PC-9 (cell line): ENCODE data around the gene PSPN.

ENCODE experiments used
- EZH2 ChIP-seq: fragments of 200-600 bp; sonication (generic); IDR thresholded peaks from 2 replicates; pipeline ENCODE4 v1.8.0; 2017; ENCODE audit warnings: antibody characterized with exemption, low read depth
- TF ChIP-seq, protein P1 (sequence below): fragments of 200-600 bp; sonication (generic); conservative IDR thresholded peaks from 2 replicates; pipeline ENCODE4 v1.6.1; 2017; ENCODE audit warnings: mixed run types, antibody characterized with exemption, mild to moderate bottlenecking, moderate library complexity

DNA sequence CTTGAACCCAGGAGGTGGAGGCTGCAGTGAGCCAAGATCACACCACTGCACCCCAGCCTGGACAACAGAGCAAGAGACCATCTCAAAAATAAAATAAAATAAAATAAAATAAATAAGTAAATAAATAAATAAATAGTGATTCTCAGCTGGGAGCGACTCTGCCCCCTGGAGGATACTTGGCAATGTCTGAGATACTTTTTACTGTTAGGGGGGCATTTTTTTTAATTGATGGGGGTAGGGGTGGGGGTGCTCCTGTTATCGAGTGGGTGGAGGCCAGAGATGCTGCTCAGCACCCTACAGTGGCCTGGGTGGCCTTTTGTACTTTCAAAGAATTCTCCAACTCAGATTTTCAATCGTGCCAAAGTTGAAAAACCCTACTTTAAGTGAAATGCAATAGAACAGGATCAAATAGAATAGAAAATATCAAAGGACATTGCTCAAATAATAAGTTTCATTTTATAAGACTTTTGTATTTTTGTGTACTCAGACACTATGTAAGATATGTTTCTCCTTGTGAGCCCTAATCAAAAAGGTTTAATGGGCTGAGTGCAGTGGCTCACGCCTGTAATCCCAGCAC is 21.5 kb downstream of the PSPN start:
- TF ChIP-seq, protein P1, sequence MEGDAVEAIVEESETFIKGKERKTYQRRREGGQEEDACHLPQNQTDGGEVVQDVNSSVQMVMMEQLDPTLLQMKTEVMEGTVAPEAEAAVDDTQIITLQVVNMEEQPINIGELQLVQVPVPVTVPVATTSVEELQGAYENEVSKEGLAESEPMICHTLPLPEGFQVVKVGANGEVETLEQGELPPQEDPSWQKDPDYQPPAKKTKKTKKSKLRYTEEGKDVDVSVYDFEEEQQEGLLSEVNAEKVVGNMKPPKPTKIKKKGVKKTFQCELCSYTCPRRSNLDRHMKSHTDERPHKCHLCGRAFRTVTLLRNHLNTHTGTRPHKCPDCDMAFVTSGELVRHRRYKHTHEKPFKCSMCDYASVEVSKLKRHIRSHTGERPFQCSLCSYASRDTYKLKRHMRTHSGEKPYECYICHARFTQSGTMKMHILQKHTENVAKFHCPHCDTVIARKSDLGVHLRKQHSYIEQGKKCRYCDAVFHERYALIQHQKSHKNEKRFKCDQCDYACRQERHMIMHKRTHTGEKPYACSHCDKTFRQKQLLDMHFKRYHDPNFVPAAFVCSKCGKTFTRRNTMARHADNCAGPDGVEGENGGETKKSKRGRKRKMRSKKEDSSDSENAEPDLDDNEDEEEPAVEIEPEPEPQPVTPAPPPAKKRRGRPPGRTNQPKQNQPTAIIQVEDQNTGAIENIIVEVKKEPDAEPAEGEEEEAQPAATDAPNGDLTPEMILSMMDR: peak; percentile 62
- TF ChIP-seq EZH2: no peak
